IPS DF 4.7 (cell line): ENCODE data around the gene RILPL2.
"Not testable (repeated sequence)": the region's sequence is repeated elsewhere in the genome, so short reads cannot be mapped to it uniquely, and the experiment has no call there.

ENCODE experiments used
- DNase-seq: peaks from one replicate; pipeline ENCODE4 v3.0.0-alpha.2; 2013; ENCODE audit warnings: low spot score; ENCODE audit errors: extremely low read depth

Gene RILPL2

DNA sequence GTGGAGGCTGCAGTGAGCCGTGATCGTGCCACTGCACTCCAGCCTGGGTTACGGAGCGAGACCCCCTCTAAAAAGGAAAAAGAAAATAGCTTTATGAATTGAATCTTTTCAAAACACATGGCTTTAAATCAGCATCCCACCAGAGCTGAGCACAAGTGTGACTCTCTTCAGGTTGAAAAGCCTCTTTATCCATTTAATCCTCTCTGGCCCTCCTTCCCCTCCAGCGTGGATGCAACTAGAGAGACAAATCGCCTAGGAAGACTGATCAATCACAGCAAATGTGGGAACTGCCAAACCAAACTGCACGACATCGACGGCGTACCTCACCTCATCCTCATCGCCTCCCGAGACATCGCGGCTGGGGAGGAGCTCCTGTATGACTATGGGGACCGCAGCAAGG lies 29.2 kb downstream of the RILPL2 start:
- not testable (repeated sequence) for DNase-seq

DNA sequence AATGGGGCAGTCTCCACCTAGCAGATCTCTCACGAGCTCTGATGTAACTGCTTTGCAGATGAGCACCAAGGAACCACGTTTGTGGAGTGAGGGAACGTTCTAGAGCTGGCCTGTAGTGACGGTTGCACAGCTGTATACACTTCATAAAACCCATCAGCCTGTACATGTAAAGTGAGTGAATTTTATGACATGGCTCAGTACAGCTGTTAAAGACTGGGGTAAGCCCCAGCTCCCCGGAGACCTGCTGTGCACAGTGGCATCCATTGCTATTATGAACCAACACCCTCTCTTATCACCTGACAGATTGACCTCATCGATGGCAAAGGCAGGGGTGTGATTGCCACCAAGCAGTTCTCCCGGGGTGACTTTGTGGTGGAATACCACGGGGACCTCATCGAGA lies 31.9 kb downstream of the RILPL2 start:
- DNase-seq: no peak

DNA sequence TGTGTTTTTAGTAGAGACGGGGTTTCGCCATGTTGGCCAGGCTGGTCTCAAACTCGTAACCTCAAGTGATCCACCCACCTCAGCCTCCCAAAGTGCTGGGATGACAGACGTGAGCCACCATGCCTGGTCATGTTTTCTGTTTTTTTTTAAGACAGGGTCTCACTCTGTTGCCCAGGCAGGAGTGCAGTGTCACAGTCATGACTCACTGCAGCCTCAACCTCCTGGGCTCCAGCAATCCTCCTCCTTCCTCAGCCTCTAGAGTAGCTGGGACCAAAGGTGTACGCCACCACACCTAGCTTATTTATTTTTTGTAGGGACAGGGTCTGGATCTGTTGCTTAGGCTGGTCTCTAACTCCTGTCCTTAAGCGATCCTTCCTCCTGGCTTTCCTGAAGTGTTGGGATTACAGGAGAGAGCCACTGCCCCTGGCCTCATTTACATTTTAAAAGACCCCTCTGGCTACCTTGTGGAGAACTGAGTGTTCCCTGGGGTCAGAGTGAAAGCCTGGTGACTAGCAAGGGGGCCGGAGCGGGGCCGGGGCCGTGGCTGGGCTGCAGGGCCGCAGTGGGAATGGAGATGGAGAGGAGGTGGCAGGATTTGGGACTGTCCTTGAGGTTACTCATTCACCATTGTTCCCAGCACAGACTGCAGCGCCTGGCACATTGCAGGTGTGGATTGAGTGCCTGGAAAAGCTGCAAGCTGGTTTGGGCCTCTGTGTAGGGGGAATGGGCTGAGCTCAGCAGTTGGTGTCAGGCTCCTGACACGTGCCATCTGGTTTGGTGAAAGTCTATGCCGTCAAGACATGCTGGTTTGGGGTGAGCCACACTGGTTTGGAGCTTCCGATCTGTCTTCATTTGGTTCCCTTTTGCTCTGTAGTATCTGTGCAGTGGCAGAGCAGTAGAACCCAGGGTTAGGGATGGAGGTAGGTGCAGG lies 34.5 kb downstream of the RILPL2 start:
- DNase-seq: no peak

DNA sequence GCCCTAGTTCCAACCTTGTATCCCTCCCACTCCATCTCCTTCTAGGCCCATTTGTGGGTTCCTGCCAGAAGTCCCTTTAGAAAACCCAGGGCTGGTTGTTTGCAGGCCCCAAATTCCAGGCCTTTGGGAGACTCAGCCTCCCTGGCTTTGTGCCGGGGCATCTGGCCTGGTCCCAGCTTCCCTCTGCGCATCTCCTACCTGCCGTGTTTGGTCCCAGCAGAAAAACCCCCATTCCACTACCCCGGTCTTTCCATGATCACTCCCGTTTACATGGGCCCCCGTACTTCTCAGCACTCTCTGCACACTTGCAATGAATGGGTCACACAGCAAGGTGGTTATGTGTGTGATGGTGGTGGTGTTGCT lies 37.2 kb downstream of the RILPL2 start:
- no peak for DNase-seq

DNA sequence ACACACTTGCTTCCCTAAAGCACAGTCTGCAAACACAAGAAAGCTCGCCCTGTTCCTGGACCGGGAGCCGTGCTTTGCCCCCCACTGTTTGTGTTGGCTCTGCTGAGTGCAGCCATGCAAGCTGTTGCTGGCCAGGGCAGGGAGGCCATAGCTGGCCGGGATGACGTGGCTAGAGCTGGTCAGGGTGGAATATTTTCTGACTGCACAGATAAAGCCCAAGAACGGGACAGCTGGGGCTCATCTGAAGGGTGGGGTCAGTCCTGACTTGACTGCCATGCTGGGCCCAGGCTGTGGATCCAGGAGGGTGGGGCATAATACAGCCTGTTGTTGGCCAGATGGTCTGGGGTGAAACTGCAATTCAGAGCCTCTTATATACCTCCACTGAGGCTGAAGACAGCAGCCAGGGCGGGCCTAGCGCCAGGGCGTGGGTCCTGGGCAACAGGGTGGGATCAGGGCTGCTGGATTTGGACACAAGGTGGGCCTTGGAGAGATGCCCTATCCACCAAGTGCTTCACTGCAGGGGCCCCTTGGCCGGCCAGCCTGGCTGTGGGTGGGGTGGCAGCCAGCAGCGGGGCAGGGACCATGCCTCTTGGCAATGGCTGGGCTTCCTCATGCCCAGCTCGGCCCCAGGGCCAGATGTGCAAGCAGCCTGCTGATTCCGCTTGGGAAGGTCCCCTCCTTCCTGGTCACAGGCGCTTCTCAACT lies 37.8 kb downstream of the RILPL2 start:
- no peak for DNase-seq

DNA sequence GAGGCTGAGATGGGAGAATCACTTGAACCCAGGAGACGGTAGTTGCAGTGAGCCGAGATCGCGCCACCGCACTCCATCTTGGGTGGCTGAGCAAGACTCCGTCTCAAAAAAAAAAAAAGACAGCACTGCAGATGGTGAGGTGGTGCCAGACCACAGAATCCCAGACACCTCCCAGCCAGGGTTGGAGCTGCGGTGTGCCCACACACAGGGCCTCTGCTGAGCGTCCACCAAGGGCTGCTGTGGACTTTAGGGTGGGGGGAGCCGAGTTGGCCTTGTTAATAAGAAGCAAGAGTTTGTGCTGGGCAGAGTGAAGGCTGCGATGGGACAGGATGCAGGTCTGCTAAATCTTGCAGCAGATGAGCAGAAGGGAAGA lies 38.3 kb downstream of the RILPL2 start:
- no peak for DNase-seq

DNA sequence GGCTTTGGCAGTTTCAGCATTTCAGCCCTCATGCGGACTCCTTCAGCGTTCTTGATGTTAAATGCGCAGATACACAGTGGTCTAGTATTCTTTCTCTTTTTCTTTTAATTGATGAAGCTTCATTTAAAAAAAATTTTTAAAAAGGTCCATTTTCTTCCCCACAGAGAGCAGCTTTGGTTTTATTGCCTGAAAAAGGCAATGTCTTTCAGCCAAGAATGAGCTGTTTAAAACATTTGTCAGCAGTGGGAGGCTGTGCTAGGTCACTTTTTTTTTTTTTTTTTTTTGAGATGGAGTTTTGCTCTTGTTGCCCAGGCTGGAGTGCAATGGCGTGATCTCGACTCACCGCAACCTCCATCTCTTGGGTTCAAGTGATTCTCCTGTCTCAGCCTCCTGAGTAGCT lies 39.1 kb downstream of the RILPL2 start:
- no peak for DNase-seq

DNA sequence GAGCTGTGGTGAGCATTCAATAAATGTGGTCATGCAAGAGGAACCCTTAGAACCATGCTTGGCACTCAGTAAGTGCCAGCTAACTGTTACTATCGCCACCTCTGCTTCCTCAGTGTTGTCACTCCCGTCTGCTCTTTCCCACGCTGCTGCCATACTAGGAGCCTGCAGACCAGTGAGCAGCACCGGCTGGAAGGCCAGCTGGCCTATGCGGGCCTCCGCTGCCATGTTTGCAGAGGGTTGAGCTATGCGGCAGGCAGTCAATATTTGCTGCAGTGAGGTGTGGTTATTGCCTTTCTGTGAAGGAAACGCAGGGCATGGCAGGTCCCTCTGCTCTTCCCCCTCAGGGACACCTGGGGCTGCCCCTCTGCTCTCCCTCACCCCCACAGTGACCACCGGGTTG lies 39.5 kb downstream of the RILPL2 start:
- DNase-seq: no peak

DNA sequence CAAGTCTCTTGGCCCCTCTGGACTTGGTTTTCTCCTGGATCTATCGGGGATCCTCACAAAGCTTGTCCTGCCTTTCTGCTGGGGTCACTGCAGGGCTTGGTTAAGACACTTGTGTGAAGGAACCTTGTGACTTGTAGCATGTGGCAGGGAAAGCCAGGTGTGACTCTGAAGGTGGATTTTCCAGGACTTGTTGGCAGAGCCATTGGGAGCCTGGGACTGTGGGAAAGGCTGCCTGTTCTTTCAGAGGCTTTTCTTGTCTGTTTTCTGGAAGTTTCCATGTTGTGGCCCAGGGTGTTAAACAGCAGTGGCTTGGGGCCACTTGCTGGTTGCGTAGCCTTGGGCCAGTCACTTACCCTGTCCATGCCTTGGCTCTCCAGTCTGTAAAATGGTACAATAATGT lies 39.9 kb downstream of the RILPL2 start:
- no peak for DNase-seq

DNA sequence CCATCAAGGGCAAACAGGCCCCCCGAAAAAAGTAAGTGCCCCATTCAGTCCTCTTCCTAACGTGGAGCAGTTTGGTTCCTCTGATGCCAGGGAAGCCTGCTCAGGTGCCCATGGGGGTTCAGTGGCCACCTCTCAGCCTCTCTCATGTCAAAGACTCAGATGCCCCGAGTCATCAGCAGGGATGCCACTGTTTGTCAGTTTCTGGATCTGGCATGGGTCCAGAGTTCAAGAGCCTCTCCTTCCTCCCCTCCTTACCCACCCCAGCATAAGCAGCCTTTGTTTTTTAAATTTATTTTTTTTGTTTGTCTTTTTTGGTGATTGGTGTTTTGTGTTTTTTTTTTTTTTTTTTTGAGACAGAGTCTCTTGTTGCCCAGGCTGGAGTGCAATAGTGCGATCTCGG lies 41.2 kb downstream of the RILPL2 start:
- no peak for DNase-seq

DNA sequence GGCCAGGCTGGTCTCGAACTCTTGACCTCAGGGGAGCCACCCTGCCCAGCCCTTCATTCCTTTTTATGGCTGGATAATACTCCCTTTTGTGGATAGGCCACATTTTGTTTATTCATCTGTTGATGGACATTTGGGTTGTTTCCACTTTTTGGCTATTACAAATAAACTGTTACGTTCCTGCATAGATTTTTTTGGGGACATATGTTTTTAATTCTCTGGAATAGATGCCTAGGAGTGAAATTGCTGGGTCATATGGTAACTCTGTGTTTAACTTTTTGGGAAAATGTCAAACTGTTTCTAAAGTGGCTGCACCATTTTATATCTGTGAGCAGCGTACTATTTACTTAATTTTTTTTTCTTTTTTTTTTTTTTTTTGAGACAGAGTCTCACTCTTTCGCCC lies 42.7 kb downstream of the RILPL2 start:
- DNase-seq: no peak

DNA sequence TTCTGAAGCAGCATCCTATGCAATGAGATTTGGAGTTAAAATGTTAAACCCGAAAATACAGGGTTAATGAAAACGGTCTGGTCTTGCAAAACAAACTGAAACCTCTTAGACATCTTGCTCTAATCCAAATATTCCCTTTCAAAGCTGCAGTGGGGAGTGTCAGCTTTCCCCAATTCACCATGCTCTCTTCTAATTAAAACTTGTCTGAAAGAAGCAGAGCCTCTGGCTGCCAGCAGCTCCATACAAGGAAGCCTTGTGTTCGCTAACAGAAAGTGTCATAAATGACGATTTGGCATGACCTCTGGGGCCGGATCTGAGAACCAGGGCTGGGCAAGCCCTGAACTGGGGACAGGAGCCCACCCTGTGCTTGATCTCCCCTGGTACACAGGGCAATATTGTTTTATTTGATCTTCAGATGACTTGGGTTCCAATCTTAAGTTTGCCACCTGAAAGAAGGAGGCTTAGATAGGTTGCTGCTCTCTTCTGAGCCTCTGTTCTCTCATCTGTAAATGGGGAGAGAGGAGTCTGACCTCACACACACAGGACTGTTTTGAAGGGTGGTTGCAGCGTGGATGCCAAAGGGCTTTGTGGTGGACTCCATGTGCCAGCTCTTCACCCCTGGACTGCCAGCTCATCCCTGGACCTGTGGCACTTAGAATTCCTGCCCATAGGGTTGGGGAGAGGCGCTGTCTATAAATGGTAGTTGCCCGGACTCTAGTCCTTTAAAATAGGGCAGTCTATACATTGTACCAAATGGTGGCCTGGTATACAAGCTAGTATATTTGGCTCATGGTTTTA lies 44.7 kb downstream of the RILPL2 start:
- DNase-seq: no peak

DNA sequence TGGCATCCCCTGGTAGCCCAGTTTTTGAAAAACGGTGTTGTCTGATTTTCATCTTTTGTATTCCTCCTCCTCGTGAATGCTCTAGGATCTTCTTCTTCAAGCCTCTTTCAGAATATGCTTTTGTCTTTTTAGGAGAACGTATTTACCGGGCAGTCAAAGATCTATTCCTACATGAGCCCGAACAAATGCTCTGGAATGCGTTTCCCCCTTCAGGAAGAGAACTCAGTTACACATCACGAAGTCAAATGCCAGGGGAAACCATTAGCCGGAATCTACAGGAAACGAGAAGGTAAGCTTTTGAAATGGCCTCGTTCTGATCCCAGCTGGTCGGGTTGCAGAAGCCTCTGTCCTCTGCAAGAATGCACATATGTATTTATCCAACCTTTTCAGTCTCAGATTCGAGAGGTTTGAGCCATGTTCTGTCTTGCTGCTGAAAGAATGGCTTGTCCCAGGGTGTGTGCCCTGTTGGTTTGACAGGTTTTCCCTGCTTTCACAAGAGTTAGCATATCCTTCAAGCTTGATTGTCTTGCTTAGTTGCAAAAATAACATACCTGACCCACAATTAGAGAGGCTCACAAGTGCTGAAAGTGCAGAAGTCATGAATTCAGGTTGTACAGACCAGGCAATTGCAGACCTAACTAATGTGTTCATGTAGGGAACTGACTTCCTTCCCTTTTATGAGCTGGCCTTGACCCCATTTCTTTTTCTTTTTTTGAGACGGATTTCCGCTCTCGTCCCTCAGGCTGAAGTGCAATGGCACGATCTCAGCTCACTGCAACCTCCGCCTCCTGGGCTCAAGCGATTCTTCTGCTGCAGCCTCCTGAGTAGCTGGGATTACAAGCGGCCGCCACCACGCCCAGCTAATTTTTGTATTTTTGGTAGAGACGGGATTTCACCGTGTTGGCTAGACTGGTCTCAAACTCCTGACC lies 45.7 kb downstream of the RILPL2 start:
- no peak for DNase-seq

DNA sequence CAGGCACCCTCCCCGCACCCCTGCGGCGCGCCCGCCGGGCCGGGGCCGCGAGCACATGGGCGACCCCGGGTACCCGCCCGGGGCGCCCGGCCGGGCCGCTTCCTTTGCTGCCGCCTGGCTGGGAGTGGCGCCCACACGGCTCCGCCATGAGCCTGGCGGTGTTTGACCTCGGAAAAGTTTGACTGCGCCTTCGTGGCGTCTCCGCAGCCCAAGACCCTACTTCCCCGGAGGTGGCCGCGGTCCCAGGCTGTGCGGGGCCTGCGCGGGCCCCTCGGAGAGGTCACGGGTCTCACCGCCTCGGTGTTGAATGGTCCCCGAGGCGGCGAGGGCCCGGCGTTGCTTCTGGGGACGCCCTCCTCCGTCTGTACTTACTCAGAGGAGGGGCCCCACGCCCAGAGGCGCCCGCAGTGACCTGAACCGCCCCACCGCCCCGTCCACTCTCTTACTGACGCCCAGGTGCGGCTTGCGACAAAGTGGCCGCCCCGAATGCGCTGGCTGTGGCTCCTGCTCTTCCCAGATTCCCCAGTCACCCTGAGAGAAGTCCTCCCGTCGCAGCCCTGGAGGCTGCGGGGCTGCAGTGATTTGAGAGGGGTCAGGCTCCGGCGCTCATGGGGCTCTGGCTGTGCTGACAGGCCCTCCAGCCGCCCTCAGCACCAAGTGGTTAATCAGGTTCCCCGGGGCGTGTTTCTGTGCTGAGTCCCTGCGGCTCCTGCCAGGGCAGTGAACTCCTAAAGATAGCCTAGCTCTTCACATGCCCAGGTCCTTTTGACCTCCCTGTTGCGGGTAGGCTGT lies 46.7 kb downstream of the RILPL2 start:
- no peak for DNase-seq

DNA sequence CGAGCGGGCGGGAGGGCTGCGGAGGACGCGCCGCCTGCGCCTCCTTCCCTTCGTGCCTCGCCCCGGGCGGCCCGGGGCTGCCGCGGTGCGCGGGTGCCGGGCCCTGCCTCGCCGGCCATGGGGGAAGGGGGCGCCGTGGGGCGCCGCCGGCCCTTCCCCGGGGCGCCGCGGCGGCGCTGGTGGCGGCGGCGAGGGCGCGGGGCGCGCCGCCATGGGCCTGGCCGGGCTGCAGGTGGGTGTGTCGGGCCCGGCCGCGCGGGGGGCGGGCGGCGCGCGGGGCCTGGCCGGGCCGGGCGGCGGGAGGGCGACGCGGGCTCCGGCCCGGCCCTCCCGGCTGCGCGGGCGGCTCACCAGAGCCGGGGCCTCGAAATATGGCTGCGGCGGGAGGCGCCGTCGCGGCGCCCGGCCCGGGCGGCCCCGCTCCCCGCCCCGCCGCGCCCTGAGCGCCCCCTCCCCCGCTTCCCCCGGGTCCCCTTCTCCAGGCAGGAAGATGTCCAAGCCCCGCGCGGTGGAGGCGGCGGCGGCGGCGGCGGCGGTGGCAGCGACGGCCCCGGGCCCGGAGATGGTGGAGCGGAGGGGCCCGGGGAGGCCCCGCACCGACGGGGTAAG lies 47.4 kb downstream of the RILPL2 start:
- no peak for DNase-seq

DNA sequence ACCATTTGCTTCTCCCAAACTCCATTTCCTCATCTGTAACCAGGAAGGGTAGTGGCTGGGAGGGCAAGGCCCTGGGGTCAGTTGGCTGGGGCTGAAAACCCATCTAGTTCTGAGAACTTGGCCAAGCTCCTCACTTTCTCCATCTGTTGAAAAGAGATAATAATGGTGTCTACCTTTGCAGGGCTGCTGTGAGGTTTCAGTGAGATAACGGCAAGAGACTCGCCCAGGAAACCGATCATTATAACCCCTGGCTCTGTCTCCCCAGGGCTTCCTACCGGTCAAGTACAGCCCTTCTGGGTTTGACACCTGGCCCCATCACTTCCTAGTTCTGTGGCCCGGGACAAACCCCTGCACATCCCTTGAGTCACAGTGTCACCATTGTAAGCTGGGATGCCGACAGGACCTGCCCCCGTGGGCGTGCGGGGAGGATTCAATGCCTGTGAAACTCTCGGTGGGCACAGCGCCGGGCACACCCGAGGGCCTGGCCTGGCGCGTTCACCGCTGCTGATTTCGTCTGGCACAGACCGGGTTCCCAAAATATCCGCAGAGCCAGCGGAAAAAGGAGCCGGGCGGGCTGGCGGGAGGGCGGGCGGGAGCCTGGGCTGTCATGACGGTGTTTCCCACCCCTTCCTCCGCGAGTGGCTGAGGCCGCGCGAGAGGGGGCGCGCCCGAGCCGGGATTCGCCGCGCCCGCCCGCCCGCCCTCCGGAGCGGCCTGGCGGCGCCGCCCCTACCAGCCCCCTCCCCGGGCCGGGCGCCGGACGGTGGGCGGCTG lies 48.1 kb downstream of the RILPL2 start:
- no peak for DNase-seq

DNA sequence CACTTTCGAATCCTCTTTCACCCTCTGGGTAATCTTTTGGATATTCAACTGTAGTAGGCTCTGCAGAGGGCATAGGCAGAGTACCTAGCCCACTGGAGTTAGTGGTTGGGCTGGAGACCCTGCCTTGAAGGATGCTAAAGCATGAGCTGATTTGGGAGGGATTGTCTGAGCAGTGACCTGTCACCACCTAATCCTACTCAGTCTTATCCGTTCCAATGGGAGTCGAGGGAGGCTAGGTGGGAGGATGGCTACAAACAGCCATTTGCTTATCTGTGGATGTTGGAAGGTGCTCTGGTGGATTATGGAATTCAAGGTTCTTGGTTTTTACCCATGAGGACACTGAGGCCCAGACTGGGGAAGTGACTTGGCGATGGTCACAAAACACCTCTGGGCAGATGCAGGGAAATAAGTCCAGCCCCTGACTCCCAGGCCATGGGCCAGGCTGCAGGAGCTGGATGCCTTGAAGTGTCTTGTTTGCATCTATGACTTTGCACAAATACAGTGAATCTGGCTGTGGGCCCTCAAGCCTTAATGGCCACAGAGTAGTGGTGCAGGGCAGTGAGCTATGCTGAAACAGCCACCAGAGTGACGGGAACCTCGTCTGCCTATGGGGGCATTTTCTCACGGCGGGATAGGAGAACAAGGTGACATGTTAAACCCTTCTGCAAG lies 48.8 kb downstream of the RILPL2 start:
- DNase-seq: no peak

DNA sequence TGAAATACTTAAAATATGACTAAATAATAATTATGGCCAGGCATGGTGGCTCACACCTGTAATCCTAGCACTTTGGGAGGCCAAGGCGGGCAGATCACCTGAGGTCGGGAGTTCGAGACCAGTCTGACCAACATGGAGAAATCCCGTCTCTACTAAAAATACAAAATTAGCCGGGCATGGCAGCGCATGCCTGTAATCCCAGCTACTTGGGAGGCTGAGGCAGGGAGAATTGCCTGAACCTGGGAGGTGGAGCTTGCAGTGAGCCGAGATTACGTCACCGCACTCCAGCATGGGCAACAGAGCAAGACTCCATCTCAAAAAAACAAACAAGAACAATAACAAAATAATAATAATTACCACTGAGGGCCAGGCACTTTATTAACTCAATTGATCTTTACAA lies 50.9 kb downstream of the RILPL2 start:
- not testable (repeated sequence) for DNase-seq

DNA sequence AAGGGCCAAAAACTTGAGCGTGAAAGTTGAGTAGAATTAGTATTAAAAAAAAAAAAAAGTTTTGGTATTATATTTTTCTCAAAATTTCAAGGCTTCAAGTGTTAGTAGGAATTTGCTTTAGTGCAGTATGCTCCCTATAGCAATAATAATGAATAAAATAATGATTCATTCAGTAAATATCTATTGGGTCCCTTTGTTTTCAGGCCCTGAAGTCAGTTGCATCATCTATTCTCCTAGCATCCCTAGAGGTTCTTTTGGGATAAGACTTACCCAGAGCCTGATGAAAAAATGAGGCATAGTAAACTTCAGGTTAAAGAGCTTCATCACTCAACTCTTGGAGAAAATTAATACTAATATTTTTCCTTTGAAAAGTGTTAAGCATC lies 51.5 kb downstream of the RILPL2 start:
- no peak for DNase-seq
